CD4-positive, alpha-beta T cell (primary cell): ENCODE measurements around the gene SUPT3H. TPM values are rescaled to one million over a fixed set of nuclear protein-coding genes. Genes with fewer than 3 reads are reported as not detected.
"Not testable (repeated sequence)": the region's sequence is repeated elsewhere in the genome, so short reads cannot be mapped to it uniquely, and the experiment has no call there.

Experiments used
- ATAC-seq: fragments of 200-7000 bp; cut with Tn5 transposase; one replicate; pipeline ENCODE4 v1.10.0; 2022; ENCODE audit warnings: mild to moderate bottlenecking; ENCODE audit not compliant: poor library complexity
- CTCF ChIA-PET: fragments of 350-600 bp; sonication (Branson Sonifier 250); formaldehyde crosslinking; loops from one replicate; lab custom pipeline; 2021; ENCODE audit warnings: antibody characterized with exemption, inconsistent platforms; lab: Charles Lee
- POLR2A ChIA-PET: fragments of 350-600 bp; sonication (Branson Sonifier 250); formaldehyde crosslinking; loops from one replicate; lab custom pipeline; 2021; ENCODE audit warnings: antibody characterized with exemption, inconsistent platforms; lab: Charles Lee
- DNase-seq, 14 experiments: peaks; one replicate each; pipeline ENCODE4 v3.0.0-alpha.2; 2013 to 2020; ENCODE audit warnings: mixed read lengths in 2 of 14
- H3K27ac ChIP-seq, 2 donors: one replicate each; pipeline versions ENCODE4 v1.5.1 to v1.7.0; 2013; ENCODE audit warnings: low read length in 2 of 2, low read depth in 1 of 2, mild to moderate bottlenecking in 1 of 2
- H3K27me3 ChIP-seq, 2 experiments: 1 replicate in 1 of 2; 2 replicates in 1 of 2; pipeline versions ENCODE4 v1.6.1 to v1.7.0; 2013; ENCODE audit warnings: low read length in 2 of 2, control low read depth in 1 of 2, mild to moderate bottlenecking in 1 of 2, moderate library complexity in 1 of 2; ENCODE audit not compliant: insufficient read depth in 2 of 2, control insufficient read depth in 1 of 2
- H3K36me3 ChIP-seq: one replicate; pipeline ENCODE4 v1.6.1; 2013; ENCODE audit warnings: low read length, control low read depth; ENCODE audit not compliant: insufficient read depth
- H3K4me1 ChIP-seq: one replicate; pipeline ENCODE4 v1.6.1; 2013; ENCODE audit warnings: low read length, control low read depth; ENCODE audit not compliant: insufficient read depth
- H3K4me3 ChIP-seq: one replicate; pipeline ENCODE4 v1.5.1; 2013; ENCODE audit warnings: mild to moderate bottlenecking, low read length, moderate library complexity
- H3K9me3 ChIP-seq, 2 experiments: 1 replicate in 1 of 2; 2 replicates in 1 of 2; pipeline versions ENCODE4 v1.6.1 to v1.7.0; 2013; ENCODE audit warnings: low read length in 2 of 2, mild to moderate bottlenecking in 2 of 2, control low read depth in 1 of 2, moderate library complexity in 1 of 2; ENCODE audit not compliant: control insufficient read depth in 1 of 2, insufficient read depth in 1 of 2
- H3K27ac Mint-ChIP-seq: one replicate; pipeline ENCODE4 v1.8.0; 2020; ENCODE audit warnings: mixed read lengths
- H3K27me3 Mint-ChIP-seq: one replicate; pipeline ENCODE4 v1.8.0; 2021; ENCODE audit warnings: mixed read lengths
- H3K36me3 Mint-ChIP-seq: one replicate; pipeline ENCODE4 v1.8.0; 2021; ENCODE audit warnings: low read depth, mixed read lengths
- H3K4me1 Mint-ChIP-seq: one replicate; pipeline ENCODE4 v1.8.0; 2021; ENCODE audit warnings: low read depth, mixed read lengths
- H3K4me3 Mint-ChIP-seq: one replicate; pipeline ENCODE4 v1.8.0; 2020; ENCODE audit warnings: mild to moderate bottlenecking, mixed read lengths
- H3K9me3 Mint-ChIP-seq: one replicate; pipeline ENCODE4 v1.8.0; 2020; ENCODE audit warnings: mixed read lengths
- intact Hi-C, 2 experiments: fragments of 100-400 bp; cut with DNase I in 1 of 2; cut with micrococcal nuclease in 1 of 2; formaldehyde crosslinking; loops; one replicate each; pipeline versions ENCODE4 v1.15.1 to v1.9.0; 2023 to 2025; cut with DNase I, micrococcal nuclease
- total RNA-seq, 174 experiments: library from RNA in 2 of 174; stranded (reverse) in 2 of 174; gene quantifications; one replicate each; pipeline ENCODE4 v1.2.3 and lab custom pipeline; 2021 to 2026
- TF ChIP-seq, protein P1 (sequence below): fragments of 200-600 bp; IDR thresholded peaks from one replicate; pipeline ENCODE4 v1.8.0; 2022; ENCODE audit warnings: antibody characterized with exemption, mild to moderate bottlenecking

Gene SUPT3H
- total RNA-seq, 2 experiments from 2014 or later, result 8.9 to 10.5 TPM

DNA sequence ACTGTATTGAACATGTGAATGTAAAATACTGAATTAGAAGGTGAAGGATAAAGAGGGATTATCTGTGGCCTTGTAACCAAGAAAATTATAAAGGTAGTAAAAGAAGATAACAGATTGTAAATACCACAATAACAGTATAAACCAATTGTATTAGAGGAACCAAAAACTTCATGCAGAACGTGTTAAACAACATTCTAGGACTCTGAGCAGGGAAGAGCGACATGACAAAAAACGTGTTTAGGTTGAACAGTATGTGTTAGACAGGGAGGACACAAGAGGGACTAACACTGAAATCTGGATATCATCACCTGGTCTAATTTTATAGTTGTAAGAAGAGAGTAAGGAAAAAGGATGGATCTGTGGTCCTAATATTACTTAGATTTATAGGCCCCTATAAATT, 308.6 kb downstream of the SUPT3H start:
- Mint-ChIP-seq H3K27me3 (no peaks in the 10 kb centered on the region), H3K9me3 (no peaks in the 10 kb centered on the region), H3K36me3 (no peaks in the 10 kb centered on the region), H3K4me1 (peaks cover 27% of the 10 kb centered on the region), H3K27ac (no peak overlapping the region), H3K4me3 (no peak overlapping the region)
- no peak for ATAC-seq
- Histone ChIP-seq H3K27ac (no peak overlapping the region), H3K36me3 (no peaks in the 10 kb centered on the region), H3K27me3 (no peaks in the 10 kb centered on the region), H3K4me3 (no peak overlapping the region), H3K4me1 (no peaks in the 10 kb centered on the region), H3K9me3 (no peaks in the 10 kb centered on the region)
- POLR2A ChIA-PET, result no interaction called here
- DNase-seq, result no peak
- TF ChIP-seq, protein P1, sequence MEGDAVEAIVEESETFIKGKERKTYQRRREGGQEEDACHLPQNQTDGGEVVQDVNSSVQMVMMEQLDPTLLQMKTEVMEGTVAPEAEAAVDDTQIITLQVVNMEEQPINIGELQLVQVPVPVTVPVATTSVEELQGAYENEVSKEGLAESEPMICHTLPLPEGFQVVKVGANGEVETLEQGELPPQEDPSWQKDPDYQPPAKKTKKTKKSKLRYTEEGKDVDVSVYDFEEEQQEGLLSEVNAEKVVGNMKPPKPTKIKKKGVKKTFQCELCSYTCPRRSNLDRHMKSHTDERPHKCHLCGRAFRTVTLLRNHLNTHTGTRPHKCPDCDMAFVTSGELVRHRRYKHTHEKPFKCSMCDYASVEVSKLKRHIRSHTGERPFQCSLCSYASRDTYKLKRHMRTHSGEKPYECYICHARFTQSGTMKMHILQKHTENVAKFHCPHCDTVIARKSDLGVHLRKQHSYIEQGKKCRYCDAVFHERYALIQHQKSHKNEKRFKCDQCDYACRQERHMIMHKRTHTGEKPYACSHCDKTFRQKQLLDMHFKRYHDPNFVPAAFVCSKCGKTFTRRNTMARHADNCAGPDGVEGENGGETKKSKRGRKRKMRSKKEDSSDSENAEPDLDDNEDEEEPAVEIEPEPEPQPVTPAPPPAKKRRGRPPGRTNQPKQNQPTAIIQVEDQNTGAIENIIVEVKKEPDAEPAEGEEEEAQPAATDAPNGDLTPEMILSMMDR, result no peak
- CTCF ChIA-PET, result no interaction called here
- intact Hi-C loops, result no loop called here

DNA sequence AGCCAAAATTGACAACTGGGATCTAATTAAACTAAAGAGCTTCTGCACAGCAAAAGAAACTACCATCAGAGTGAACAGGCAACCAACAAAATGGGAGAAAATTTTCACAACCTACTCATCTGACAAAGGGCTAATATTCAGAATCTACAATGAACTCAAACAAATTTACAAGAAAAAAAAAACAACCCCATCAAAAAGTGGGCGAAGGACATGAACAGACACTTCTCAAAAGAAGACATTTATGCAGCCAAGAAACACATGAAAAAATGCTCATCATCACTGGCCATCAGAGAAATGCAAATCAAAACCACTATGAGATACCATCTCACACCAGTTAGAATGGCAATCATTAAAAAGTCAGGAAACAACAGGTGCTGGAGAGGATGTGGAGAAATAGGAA, 310.3 kb downstream of the SUPT3H start:
- H3K36me3 ChIP-seq, H3K4me3 Mint-ChIP-seq, H3K36me3 Mint-ChIP-seq, H3K9me3 Mint-ChIP-seq, H3K4me3 ChIP-seq, H3K4me1 ChIP-seq, H3K9me3 ChIP-seq, POLR2A ChIA-PET, H3K27me3 Mint-ChIP-seq, intact Hi-C loops, DNase-seq, H3K27ac ChIP-seq, H3K27me3 ChIP-seq, ATAC-seq, CTCF ChIA-PET, H3K27ac Mint-ChIP-seq: not testable (repeated sequence)
- H3K4me1 Mint-ChIP-seq, result peaks cover 11% of the 10 kb centered on the region

GRCh38 chr6:45062659-45063058, 315.1 kb downstream of the SUPT3H start:
- H3K36me3 ChIP-seq, POLR2A ChIA-PET, CTCF ChIA-PET, H3K4me3 Mint-ChIP-seq, H3K36me3 Mint-ChIP-seq, ATAC-seq, H3K27me3 Mint-ChIP-seq, H3K4me3 ChIP-seq, H3K27ac ChIP-seq, H3K9me3 Mint-ChIP-seq, intact Hi-C loops, H3K9me3 ChIP-seq, H3K27ac Mint-ChIP-seq, H3K27me3 ChIP-seq, H3K4me1 Mint-ChIP-seq, H3K4me1 ChIP-seq: not testable (repeated sequence)
- DNase-seq, result peak in 2 of 14 experiments; percentile 2 to 37

GRCh38 chr6:45057711-45058110, 320.0 kb downstream of the SUPT3H start:
- TF ChIP-seq, protein P1, result no peak
- intact Hi-C loops, result no loop called here
- H3K9me3 Mint-ChIP-seq, result peaks cover 6% of the 10 kb centered on the region
- H3K27ac ChIP-seq, result no peak overlapping the region
- H3K27ac Mint-ChIP-seq, result no peak overlapping the region
- no peaks in the 10 kb centered on the region for H3K4me1 ChIP-seq
- ChIA-PET CTCF (no interaction called here), POLR2A (no interaction called here)
- H3K27me3 Mint-ChIP-seq, result no peaks in the 10 kb centered on the region
- no peaks in the 10 kb centered on the region for H3K36me3 Mint-ChIP-seq
- H3K9me3 ChIP-seq, result no peaks in the 10 kb centered on the region
- ATAC-seq, result no peak
- H3K36me3 ChIP-seq, result no peaks in the 10 kb centered on the region
- H3K4me3 Mint-ChIP-seq, result no peak overlapping the region
- no peaks in the 10 kb centered on the region for H3K27me3 ChIP-seq
- no peak overlapping the region for H3K4me3 ChIP-seq
- H3K4me1 Mint-ChIP-seq, result peaks cover 25% of the 10 kb centered on the region
- no peak for DNase-seq
